Measurements from ENCODE around the gene WASHC3.
"Not testable (repeated sequence)": the region's sequence is repeated elsewhere in the genome, so short reads cannot be mapped to it uniquely, and the experiment has no call there.

The WASHC3 gene

DNA sequence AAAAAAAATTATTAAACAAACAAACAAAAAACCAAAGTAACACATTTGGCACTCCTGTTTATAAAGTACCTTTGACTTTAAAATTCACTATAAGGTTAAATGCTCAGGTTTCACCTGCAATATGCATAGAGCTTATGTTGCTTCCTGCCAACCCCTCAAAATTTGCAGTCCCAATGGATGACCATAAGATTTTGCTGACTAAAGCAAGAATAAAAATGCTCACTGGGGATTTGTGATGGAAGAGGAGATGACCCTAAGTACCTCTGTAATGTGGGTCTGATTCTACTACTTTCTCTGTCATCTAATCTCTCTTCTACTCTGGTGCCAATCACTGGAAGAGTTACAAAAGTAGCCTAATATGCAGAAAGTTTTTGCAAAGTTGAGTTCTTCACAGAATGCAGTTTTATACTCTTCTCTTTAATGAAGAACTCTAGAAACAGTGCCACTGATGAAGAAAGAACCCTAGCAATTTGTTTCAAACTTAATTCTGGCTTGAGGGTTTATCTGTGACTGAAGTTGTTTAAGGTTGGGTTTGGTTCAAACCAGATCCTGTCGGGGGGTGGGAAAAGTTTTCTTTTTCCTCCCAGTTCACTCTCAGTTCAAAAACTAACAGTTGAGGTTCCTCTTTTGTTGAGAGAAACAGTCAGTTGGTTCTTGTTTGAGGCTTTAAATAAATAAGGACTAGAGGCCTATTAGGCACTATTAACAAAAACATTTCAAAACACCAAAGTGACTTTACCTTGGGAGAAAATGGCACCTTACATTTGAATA is 10.9 kb downstream of the WASHC3 start:
- DNase-seq: no peak

DNA sequence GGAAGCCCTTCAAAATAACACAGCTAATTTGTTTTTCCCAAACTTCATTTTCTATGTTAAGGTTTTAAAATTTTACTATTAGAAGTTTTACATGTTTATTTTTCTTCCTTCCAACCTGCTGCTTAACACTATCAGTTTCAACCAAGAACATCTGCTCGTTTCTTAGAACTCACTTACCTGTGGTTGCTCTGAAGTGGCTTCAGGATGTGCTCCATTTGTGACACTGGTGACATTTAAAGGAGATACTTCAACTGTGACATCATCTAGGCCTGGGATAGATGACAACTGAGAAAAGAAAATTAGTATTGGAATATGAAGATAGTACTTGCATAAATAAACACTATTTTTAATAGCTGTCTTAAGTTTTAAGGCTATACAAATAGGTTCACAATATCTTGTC is 17.9 kb downstream of the WASHC3 start:
- no peak for DNase-seq

DNA sequence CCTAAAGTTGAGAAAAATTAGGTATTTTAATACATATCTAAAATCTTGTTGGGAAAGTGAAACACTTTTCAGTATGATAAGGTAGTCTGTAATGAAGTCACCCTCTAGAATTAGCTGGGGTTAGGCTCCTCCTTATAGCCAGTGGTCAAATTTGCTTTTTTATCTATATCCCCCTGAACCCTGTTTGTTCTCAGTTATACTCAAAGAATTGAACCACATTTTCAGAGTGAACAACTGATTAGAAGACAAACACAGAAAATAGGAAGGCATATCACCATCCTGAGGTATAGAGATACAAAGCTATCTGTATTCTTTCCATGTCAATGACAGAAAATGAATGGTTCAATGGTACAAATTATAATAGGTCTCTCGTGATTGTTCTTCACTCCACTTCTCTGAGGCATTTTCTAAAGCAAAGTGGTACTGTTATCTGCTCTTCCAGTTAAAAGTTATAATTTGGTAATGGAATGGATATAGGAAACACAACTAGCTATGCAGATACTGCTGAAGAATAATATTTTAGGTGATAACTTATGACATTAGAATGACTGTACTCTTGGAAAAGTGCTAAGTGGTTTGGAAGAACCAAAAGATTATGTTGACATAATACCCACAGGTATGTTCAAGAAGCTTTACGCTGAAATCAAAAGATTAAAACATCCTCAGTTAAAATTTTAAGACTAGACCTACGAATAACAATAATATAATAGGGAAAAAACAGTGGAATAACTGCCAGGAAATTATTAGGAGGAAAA is 27.6 kb downstream of the WASHC3 start:
- DNase-seq: no peak

DNA sequence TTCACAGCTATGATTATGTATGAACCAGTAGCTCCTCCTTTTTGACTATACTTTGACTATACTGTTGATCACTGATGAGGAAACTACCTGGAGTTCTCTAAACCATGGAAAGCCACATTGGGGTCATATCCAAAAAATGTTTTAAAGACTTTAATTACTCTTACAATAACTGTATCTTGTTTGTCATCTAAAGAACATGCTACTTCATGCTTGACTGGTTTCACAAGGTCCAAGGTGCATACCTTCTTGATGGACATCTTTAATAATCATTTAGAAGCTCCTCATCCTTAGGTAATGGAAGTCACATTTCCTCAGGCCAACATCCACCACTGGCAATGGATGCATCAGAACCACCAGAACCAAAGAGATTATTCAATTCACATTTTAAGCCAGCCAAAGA is 29.9 kb downstream of the WASHC3 start:
- no peak for DNase-seq

DNA sequence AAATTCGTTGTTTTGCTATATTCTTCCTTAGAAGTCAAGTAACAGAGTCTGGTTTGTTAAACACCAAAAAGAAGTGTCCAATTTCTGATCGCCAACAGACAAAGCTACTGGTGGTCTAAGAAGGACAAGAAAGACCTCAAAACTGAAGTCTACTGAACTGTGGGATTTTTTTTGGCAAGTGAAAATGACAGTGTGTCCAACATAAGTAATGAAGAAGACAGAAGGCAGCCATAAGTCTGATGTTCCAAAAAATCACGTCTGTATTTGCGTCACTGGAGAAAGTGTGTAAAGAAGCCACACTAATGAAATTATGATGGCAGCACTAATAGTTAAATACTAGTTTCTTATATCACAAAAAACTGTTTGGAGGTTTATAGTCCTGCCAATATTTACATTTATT is 32.6 kb downstream of the WASHC3 start:
- DNase-seq: no peak

DNA sequence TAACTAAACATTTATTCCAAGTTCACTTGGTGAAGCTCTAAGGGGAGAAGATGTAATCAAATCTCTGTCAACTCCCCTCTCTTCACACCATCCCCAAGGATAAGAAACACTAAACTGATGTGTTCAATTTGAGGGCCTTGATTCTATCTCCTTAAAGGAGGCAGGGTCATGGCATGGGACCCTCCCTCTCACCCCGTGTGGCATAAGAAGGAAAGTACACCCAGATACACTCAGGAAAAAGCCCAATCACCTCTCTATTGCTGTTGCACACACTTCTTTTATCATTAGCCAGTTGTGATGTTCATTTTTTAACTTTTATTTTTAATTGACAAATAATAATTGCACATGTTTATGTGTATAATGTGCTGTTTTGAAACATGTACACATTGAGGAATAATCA is 35.1 kb downstream of the WASHC3 start:
- DNase-seq: no peak

DNA sequence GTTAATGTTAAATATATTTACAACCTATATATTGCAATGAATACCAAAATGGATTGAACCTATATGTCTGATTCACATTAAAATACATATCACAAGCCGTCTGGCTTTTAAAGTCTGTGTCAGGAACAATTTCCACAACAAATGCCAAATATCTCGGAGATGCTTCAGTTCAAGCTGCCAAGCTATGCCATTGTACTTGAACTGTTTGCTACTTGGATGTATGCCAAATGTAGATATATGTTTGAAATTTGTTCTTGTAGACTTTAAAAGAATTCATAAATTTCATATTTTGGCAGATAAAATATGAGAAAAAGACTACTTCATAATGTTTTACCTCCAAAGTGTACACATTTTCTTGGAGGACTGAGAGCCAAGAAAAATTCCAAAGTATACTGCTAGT is 37.0 kb downstream of the WASHC3 start:
- DNase-seq: no peak

DNA sequence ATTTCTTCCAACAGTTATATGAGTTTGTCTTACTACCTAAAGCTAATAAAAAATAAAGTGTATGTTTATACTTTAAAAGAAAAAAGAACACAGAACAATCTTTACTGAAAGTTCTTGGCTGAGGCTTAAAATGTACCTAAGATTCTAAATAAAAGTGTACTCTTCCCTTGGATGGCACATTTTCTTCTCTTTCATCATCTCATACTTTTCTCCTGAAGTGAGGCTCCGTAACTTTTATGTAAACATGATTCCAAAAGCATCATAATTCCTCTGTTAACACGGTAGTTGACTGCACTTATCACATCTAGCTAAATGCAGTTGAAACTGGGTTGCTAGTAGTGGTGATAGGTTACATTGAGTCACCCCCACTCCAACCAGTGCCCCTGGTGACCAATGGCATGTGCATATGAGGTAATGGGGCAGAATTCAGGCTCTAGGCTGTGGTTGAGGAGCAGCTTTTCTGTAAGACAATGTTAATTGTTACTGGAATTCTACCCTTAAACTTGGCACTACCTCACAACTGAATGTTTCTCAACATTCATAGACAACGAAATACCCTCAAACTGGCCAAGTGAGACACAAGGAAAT is 38.4 kb downstream of the WASHC3 start:
- peak; percentile 41 for DNase-seq

DNA sequence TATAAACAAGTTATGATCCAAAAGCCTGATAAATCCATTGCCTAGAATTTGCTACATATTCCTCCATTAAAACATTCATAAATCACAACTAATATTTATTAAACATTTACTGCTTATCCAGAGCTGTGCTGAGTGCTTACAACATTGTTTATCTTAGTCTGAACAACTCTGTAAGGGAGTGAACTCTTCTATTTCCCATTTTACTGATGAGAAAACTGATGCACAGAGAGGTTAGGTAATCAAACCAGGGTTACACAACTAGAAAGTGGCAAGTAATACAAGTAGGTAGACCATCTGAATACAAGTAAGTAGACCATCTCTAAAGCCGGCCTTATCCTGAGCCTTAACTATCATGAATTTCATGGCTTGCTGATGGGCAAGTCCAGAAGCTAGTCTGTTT is 39.5 kb downstream of the WASHC3 start:
- DNase-seq: no peak

DNA sequence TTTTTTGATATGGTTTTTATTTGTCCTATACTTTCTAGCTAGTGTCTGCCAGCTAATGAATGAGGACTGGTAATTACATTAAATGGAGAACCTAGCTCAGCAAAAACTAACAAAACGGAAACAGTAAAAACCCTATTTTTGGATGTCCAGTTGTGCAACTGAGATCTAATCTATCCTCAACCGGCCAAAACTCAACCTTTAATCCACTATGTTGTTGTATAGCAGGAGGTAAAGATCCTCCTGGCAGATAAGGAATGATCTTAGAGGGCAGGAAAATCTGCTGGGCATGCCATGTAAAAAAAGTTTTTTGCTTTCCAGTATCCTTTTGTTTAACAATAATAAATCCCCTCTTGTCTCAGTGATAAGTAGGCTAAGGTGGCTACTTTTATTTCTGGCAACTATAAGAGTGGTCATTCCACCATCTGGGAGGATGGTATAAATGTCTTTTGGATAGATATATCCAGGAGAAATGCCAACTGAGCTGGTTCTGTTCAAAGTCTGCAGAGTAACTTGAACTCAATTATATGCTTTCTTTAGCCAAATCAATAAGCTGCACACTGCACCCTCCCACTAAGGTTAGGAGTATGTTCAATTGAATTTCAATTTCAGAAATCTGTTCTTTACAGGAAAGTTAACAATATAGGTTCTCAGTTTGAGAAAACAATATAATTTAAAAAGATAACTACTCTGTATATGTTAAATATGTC is 40.1 kb downstream of the WASHC3 start:
- no peak for DNase-seq

DNA sequence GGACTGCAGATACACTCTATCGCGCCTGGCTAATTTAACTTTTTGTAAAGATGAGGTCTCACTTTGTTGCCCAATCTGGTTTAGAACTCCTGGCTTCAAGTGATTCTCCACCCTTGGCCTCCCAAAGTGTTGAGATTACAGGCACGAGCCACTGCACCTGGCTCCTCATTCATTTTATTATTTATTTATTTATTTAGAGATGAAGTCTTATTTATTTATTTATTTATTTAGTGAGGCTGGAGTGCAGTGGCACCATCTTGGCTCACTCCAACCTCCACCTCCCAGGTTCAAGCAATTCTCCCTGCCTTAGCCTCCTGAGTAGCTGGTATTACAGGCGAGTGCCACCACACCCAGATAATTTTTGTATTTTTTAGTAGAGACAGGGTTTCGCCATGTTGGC is 43.2 kb downstream of the WASHC3 start:
- DNase-seq: not testable (repeated sequence)

DNA sequence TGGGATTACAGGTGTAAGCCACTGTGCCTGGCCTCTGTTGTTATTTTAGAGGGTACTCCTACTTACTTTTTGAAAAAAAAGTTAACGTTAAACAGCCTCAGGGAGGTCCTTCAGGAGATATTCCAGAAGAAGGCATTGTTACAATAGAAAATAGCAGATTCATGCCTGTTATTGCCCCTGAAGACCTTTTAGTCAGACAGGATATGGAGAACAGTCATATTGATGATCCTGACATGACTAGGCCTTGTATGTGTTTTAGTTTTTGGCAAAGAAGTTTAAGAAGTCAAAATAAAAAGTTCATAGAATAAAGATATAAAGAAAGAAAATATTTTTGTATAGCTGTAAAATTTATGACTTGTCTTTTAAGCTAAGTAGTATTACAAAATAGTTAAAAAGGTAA is 45.3 kb downstream of the WASHC3 start:
- DNase-seq: no peak

DNA sequence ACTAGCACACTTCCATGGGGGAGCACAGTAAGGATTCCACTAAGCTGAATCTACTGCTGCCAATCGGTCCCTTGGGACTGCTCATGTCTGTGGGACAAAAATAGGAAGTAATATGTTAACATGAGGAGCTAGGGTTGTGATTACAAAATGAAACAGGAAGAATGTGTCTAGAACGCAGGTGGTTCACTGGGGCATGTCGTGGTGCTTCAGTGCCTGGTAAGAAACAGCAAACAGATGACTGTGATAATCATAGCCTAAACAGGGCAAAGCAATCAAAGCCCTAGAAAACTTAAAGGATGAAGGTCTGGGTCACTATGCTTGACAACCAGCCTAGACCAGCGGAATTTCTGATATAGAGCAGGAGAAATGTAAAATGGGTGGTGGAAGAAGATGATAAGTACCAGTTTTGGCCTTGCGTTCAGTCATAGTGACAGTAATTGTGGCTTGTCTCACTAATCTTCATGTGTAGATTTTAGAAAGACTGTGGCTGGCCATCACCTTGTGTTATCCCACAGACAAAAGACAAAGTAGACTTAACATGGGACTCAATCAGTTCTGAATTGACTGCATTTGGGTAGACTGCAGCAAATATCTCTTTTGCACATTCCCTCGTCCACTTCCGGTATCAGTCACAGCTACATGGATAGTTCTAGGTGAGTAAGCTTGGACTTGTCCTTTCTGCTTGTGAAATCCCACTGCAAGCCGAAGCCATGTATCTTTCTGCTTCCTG is 51.4 kb downstream of the WASHC3 start:
- DNase-seq: no peak

DNA sequence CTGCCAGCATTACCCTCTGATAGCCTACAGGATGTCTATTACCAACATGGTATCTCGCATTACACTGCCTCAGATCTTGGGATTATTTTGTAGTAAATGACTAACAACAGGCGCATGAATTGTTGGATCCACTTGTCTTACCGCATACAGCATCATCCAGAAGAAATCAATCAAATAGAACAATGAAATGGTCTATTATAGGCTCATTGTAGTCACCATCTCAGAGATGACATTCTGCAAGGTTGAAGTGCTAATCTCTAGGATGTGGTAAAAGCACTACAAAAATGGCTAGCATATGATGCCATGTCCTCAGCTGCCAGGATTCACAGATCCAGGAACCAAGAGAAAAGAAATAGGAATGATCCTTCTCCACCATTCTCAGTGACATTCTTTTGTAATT is 52.0 kb downstream of the WASHC3 start:
- no peak for DNase-seq

DNA sequence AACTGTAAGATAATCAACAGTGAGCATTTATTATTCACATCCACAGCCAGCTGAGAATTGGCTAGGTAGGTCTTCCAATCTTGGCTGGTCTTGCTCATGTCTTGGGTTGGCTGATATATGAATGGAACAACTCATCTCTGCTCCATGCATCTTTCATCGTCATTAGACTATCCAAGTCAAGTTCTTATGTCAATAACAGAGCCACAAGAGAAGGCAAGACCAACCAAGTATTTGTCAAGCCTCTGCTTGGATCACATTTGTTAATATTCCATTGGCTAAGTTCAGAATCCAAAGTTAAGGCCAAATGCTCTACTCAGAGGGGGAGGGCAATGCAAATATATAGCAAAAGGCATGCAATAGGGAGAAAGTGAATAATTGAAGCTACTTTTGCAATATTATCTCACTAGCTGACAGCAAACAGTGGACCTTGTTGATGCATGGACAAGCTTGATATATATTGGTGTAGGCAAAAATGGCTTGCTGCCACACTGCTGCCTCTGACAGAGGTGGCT is 53.1 kb downstream of the WASHC3 start:
- DNase-seq: no peak

DNA sequence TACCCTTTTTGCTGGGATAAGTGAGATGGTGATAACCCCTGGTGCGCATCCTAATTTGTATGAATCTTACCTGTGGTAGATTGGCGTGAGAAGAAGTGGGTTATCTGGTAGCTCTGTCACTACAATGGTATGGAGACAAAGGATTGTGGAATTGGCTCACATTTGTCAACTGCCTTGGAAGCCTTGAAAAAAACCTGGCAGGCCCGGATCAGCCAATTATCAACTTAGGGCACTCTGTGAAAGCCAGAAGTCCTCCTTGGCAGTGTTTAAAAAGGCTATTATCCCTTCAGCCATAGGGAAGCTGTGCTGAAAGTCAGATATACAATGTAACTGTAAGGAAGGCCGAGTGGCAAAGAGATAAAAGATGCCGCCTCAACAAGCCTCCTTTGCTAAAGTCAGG is 56.5 kb downstream of the WASHC3 start:
- no peak for DNase-seq

DNA sequence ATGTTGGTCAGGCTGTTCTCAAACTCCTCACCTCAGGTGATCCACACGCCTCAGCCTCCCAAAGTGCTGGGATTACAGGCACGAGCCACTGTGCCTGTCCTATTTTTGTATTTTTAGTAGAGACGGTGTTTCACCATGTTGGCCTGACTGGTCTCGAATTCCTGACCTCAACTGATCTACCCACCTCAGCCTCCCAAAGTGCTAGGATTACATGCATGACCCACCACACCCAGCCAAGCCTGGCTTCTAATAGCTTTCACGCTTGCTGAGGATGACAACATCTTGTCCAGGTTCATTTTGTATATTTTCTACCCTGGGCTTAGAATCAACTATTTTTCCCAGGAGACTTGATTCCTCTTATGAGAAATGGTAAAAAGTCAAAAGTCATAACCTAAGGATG is 64.7 kb downstream of the WASHC3 start:
- no peak for DNase-seq

DNA sequence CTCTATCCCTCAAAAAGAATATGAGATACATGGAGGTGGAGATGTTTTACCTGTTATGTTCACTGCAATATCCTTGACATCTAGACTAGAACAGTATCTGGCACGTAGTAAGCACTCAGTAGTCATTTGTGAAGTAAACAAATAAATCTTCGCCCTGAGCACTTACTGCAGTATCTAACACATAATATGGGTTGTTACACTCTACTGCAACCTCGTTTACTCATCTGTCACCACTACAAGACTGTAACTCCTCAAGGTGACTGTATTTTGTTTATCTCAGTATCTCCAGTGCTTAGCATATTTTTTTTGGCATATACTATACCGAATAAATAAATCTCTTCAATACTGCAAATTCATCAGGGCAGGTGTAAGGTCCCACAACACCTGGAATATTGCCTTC is 66.1 kb downstream of the WASHC3 start:
- DNase-seq: no peak

DNA sequence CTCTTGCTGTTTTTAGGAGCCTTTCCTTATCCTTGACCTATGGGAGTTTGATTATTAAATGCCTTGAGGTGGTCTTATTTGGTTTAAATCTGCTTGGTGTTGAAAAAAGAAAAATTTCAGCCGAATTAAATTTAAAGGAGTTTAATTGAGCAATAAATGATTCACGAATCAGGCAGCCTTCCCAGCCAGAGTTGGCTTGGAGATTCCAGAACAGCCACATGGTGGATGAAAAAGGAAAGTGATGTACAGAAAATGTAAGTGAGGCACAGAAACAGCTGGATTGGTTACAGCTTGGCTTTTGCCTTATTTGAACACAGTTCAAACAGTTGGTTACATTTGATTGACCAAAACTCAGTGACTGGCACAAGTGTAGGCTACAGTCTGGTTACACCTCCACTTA is 69.7 kb downstream of the WASHC3 start:
- DNase-seq: no peak

DNA sequence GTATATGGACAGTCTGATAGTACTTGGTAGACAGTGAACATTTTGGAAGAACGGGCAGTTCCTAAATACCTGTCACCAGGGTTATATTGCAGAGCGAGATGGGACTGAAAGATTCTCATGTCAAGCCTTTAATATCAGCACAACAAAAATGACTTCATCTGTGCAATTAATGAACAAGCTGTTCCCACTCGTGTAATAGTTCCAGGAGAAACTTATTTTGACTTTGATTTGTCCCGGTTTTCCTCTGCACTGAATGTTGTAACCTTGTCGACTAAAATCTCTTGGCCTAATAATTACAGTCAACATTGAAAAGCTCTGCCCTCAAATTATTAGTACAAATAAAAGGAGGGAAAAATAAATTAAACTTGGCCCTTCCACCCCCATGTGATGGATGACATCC is 79.5 kb downstream of the WASHC3 start:
- no peak for DNase-seq

DNA sequence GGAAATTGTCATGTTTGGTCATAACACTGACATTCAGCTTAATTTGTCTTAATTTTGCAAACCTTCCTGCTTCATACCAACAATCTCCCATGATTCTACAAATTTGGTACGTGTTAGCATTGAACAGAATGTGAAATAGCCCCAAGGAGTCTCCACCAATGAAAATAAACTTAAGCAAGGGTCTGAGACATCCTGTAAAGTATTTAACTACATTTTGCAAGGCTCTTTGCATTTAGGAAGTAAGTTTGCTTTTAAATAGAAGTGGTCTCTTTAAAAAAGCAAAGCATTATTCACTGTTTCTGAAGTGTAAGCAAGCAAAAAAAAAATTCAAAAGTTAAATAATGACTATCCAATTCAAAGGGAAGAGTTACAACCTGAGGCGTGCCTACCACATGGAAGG is 79.9 kb downstream of the WASHC3 start:
- no peak for DNase-seq

DNA sequence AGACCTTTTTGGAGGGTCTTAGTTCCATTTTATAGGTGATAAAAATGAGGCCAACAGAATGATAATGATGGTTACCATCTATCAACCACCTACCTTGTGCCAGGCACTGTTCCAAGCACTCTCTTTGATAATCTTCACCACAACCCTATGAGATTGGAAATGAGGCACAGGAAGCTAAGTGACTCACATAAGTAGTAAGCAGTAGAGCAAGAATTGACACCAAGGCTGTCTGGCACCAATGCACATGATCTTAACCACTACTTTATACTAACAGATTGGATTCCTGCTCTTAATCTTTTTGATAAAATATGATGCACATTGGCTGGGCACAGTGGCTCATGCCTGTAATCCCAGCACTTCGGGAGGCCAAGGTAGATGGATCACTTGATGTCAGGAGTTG is 93.0 kb downstream of the WASHC3 start:
- no peak for DNase-seq

DNA sequence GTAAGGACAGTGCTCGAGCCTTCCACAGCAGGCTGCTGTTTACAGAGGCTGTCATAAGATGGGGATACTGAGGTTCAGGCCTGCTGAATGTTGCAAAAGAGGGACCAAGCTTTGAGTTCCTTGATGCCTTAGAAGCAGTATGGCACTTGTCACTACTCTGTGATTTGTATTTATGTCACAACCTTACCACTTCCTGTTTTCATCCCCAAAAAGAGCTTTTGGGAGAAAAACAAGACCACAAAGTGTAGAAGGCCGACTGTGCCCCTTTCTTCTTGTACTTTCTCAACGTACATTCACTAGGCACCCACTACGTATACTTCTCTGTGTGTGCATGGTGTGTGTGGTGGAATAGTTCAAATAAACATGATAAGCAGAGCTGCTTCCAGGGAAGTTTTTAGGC is 94.3 kb downstream of the WASHC3 start:
- DNase-seq: no peak

All from HCEC 1CT (cell line).